GM12892 (cell line): ENCODE data around the gene TLE3.

Experiments used
- POLR2A ChIP-seq: IDR thresholded peaks from 2 replicates; pipeline ENCODE4 v1.6.1; 2011; ENCODE audit warnings: low read depth, low read length, control low read depth
- POLR2AphosphoS5 ChIP-seq: IDR thresholded peaks from 2 replicates; pipeline ENCODE4 v1.6.1; 2011; ENCODE audit warnings: low read depth, low read length, control low read depth
- TAF1 ChIP-seq: IDR thresholded peaks from 2 replicates; pipeline ENCODE4 v1.6.1; 2011; ENCODE audit warnings: low read depth, mild to moderate bottlenecking, control low read depth, low read length, borderline replicate concordance

GRCh38 chr15:70119911-70120508, 22.3 kb upstream of the TLE3 start:
- TF ChIP-seq POLR2AphosphoS5 (no peak), POLR2A (no peak), TAF1 (no peak)
